ENCODE results near the gene ALDH3B2.
A peak's percentile ranks its signal among the peaks of the same experiment; 100 is the strongest.
"Not testable (repeated sequence)": the region's sequence is repeated elsewhere in the genome, so short reads cannot be mapped to it uniquely, and the experiment has no call there.

Gene ALDH3B2

GRCh38 chr11:67674442-67674871 is at the start of gene ALDH3B2:
TSS of gene ALDH3B2 (minus strand) at chr11:67674623. CDS start at chr11:67666935, 7,688 bp downstream.
- DNase-seq = no peak

- not testable (repeated sequence) for DNase-seq
Observed at GRCh38 chr11:67723036-67723435, 48.6 kb upstream of the ALDH3B2 start.

GRCh38 chr11:67716226-67716625 is 41.8 kb upstream of the ALDH3B2 start:
- DNase-seq = not testable (repeated sequence)

GRCh38 chr11:67715801-67716200 is 41.4 kb upstream of the ALDH3B2 start:
- DNase-seq = not testable (repeated sequence)

- DNase-seq = peak; percentile 67 to 78
Observed at GRCh38 chr11:67713892-67714509, 39.6 kb upstream of the ALDH3B2 start.

GRCh38 chr11:67711676-67712075 is 37.3 kb upstream of the ALDH3B2 start:
- DNase-seq = not testable (repeated sequence)

- not testable (repeated sequence) for DNase-seq
Observed at GRCh38 chr11:67711212-67711611, 36.8 kb upstream of the ALDH3B2 start.

- not testable (repeated sequence) for DNase-seq
Observed at GRCh38 chr11:67709806-67710205, 35.4 kb upstream of the ALDH3B2 start.

GRCh38 chr11:67705264-67705663 is 30.8 kb upstream of the ALDH3B2 start:
- DNase-seq = no peak

GRCh38 chr11:67704524-67704923 is 30.1 kb upstream of the ALDH3B2 start:
- no peak for DNase-seq

- DNase-seq = not testable (repeated sequence)
Observed at GRCh38 chr11:67703709-67704108, 29.3 kb upstream of the ALDH3B2 start.

- DNase-seq = no peak
Observed at GRCh38 chr11:67700548-67701262, 26.3 kb upstream of the ALDH3B2 start.

GRCh38 chr11:67700141-67700540 is 25.7 kb upstream of the ALDH3B2 start:
- no peak for DNase-seq

- no peak for DNase-seq
Observed at GRCh38 chr11:67699521-67699920, 25.1 kb upstream of the ALDH3B2 start.

GRCh38 chr11:67698247-67698646 is 23.8 kb upstream of the ALDH3B2 start:
- no peak for DNase-seq

- no peak for DNase-seq
Observed at GRCh38 chr11:67697846-67698245, 23.4 kb upstream of the ALDH3B2 start.

- DNase-seq = no peak
Observed at GRCh38 chr11:67696998-67697397, 22.6 kb upstream of the ALDH3B2 start.

GRCh38 chr11:67695606-67696005 is 21.2 kb upstream of the ALDH3B2 start:
- no peak for DNase-seq

GRCh38 chr11:67694875-67695555 is 20.6 kb upstream of the ALDH3B2 start:
- DNase-seq = no peak

- DNase-seq = no peak
Observed at GRCh38 chr11:67691149-67691548, 16.7 kb upstream of the ALDH3B2 start.

- DNase-seq = no peak
Observed at GRCh38 chr11:67689178-67689577, 14.8 kb upstream of the ALDH3B2 start.

- DNase-seq = no peak
Observed at GRCh38 chr11:67687986-67688385, 13.6 kb upstream of the ALDH3B2 start.

GRCh38 chr11:67685641-67686332 is 11.4 kb upstream of the ALDH3B2 start:
- not testable (repeated sequence) for DNase-seq
